Stimulated activated CD4-positive, alpha-beta T cell treated with anti-CD3 and anti-CD28 coated beads, Interleukin-4, amount 100 ng/mL, for 24 hours (primary cell): ENCODE measurements around the gene OR5AS1.
"Not testable (repeated sequence)": the region's sequence is repeated elsewhere in the genome, so short reads cannot be mapped to it uniquely, and the experiment has no call there.

Source experiments
- DNase-seq: peaks from one replicate; pipeline ENCODE4 v3.0.0-alpha.2; 2020

OR5AS1 gene

DNA sequence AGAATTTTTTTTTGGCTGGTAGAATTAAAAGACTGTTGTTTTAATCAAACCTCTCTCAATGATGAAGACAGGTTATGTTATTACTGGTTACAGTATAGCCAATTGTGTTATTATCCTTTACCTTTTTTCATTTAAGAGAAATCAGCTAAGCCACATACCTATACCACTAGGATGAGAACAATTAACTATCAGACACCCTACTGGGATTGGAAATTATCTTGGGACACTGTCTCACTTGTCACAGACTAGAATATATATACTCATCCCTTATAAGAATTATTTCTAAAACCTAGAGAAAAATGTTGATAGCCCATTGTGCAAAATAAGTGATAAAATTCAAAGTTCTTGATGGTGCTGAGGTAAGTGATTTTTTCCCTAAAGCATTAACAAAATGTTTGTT lies at the start of gene OR5AS1:
OR5AS1 (plus strand) TSS at position 301 of the 400 bp plus-strand sequence. CDS start 2,765 bp downstream, outside the sequence.
- no peak for DNase-seq

DNA sequence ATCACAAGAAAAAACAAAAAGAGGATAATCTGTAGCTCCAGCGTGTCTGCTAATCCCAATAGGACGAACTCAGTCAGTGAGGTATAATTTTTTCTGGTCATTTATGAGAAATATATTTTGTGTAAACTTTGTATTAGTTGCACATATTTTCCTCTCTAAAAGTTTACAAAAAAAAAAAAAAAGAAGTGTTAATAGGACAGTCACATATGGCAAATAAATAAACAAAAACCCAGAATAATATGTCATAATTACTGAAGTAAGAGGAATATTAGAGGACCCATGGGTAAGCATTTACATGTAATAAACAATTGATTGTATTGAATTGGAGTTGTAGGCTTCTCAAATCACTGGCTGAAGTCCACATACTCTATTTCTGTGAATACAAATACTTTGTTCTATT lies 32.9 kb upstream of the OR5AS1 start, which contains the start of gene OR5F1:
OR5F1 (minus strand) TSS at position 101 of the 400 bp plus-strand sequence; CDS start at position 101, 0 bp downstream.
- DNase-seq = no peak

DNA sequence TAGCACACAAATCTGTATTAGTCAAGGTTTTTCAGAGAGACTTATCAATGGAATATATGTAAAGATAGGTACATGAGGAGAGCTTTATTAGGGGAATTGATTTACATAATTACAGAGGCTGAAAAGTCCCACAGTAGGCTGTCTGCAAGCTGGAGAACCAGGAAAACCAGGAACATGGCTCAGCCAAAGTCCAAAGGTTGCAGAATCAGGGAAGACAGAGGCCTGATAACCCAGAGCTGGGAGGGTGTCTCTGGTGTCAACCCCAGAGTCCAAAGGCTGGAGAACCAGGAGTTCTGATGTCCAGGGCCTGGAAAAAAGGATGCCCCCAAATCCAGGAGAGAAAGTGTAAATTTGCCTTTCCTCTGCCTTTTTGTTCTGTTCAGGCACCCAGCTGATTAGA lies 16.7 kb upstream of the OR5AS1 start:
- no peak for DNase-seq

DNA sequence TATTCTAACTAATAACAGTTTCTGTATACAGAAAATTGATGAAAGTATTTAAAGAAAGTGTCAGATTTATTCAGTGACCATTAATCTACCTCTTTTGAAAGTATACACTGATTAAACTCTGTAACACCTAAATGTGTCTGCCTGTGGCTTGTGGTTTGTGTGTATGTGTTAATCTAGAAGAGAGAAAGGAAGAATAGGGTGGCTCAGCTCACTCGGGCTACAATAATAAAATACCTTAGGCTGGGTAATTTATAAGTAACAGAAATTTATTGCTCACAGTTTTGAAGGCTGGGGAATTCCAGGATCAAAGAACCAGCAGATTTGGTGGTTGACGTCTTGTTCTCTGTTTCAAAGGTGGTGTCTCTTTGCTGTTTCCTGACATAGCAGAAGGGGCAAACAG lies 13.6 kb upstream of the OR5AS1 start:
- no peak for DNase-seq

DNA sequence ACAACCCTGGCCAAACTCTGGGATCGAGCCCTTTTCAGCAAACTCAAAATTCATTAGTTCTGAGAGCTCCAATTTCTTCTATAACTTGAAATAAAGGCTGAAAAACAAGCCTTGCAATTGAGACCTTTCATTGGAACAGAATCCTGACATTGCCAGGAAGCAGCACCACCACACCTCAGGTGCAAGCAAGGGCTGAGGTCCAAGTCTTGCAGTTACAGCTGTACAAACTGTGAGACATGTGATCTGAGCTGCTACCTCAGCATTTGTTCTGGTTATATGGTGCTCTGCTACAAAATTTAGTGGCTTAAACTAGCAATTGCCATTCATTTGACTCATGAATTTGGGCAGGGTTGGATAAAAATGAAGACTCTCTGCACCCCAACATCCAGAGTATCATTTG lies 18.1 kb downstream of the OR5AS1 start:
- DNase-seq = no peak

DNA sequence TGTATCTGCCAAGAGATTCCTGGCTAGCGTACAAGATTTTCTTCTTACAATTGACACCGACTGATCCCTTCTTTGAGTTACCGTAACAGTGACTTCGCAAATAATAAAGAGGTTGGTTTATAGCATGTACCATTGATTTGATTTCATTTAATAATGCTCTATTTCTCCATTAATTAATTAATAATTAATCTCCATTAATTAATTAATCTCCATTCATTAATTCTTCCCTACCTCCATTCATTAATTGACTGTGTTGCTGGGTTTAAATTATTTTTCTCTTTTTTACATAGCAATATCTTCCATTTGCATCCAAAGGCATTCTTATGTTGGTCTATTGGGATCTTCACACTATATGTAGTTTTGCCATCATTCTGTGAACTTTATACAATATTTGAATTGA lies 21.0 kb downstream of the OR5AS1 start:
- no peak for DNase-seq

DNA sequence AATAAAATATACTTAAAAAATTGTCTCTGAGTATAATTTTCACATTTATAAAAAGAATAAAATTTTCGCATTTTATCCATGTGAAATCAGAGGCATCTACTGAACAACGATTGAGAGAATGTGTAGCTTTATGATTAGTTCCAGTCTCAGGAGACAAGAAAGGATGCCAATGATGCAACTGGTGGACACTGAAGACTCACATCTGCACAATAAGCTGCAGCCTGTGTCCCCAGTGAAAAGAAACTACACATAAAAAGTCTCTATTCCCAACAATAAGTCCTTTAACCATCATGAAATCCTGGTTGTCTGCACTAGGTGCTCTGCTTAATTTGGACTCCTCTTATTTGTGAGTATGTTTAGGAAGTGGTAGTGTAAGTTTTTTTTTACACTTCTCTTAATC lies 22.0 kb downstream of the OR5AS1 start:
- DNase-seq = no peak

DNA sequence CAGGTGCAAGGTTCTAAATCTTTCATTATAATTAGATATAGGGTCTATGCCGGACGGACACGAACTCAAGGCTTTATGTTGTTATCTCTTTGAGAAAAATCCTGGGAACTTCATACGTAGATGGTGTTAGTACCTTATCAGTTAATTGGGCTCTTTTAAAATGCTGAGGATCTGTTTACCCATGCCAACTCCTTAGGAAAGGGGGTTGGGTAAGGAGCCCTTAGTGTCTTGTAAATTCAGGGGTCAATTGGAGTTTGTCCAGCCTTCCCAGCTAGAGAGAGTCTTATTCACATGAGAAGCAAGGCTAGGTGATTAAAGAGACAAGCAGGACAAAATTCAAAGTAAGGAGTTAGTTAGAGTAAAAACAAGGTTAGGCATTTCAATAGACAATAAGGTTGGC lies 28.9 kb downstream of the OR5AS1 start:
- DNase-seq = not testable (repeated sequence)

DNA sequence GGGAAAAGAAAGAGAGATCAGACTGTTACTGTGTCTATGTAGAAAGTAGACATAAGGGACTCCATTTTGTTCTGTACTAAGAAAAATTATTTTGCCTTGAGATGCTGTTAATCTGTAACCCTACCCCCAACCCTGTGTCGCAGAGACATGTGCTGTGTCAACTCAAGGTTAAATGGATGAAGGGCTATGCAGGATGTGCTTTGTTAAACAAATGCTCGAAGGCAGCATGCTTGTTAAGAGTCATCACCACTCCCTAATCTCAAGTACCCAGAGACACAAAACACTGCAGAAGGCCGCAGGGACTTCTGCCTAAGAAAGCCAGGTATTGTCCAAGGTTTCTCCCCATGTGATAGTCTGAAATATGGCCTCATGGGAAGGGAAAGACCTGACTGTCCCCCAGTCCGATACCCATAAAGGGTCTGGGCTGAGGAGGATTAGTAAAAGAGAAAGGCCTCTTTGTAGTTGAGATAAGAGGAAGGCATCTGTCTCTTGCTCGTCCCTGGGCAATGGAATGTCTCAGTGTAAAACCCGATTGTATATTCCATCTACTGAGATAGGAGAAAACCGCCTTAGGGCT lies 30.3 kb downstream of the OR5AS1 start:
- not testable (repeated sequence) for DNase-seq

DNA sequence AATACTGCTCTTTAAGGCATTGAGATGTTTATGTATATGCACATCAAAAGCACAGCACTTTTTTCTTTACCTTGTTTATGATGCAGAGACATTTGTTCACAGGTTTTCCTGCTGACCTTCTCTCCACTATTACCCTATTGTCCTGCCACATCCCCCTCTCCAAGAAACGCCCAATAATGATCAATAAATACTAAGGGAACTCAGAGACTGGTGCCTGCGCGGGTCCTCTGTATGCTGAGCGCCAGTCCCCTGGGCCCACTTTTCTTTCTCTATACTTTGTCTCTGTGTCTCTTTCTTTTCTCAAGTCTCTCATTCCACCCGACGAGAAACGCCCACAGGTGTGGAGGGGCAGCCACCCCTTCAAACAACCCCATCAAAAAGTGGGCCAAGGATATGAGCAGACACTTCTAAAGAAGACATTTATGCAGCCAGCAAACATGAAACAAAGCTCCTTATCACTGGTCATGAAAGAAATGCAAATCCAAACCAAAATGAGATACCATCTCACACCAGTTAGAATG lies 30.9 kb downstream of the OR5AS1 start:
- not testable (repeated sequence) for DNase-seq

DNA sequence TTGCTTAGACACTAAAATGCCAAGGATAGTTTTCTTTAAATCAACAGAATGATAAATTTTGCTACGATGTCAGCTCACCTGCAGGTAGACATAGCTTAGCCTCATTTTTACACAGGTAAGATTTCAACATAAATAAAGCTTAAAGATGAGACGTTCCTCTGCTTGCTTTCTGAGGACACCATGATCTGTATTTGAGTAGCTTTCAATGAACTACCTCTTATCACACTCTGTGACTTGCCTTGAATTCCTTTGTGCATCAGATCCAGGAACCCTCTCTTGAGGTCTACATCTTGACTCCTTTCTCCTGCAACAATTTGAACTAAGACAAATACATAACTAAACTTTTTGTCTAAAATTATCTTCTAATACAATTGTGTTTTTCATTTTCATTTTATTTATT lies 39.5 kb downstream of the OR5AS1 start:
- no peak for DNase-seq
